G401 (cell line): ENCODE data around the gene SCGB3A2. TPM values are rescaled to one million over a fixed set of nuclear protein-coding genes. Genes with fewer than 3 reads are reported as not detected.
"Not testable (repeated sequence)": the region's sequence is repeated elsewhere in the genome, so short reads cannot be mapped to it uniquely, and the experiment has no call there.

Source experiments
- DNase-seq: peaks from one replicate; pipeline ENCODE4 v3.0.0-alpha.2; 2015; ENCODE audit warnings: low spot score
- in situ Hi-C: cut with HindIII; loops from 2 replicates; pipeline ENCODE4 v1.10.0; 2016; ENCODE audit warnings: low sequenced_read_pairs, mixed read lengths
- total RNA-seq: library from RNA; depleted of rRNA; stranded (reverse); fragments of >200 nt; shearing (Covaris generic); gene quantifications from 2 replicates; pipeline ENCODE4 v1.2.3, GENCODE V29; 2014

Gene SCGB3A2
- total RNA-seq, 1 experiment from 2014 or later, result not detected

- DNase-seq, result no peak
- in situ Hi-C loops, result no loop called here
Observed at GRCh38 chr5:147859962-147860640, 18.4 kb upstream of the SCGB3A2 start.

- in situ Hi-C loops, result no loop called here
- no peak for DNase-seq
Observed at GRCh38 chr5:147860641-147861025, 17.9 kb upstream of the SCGB3A2 start.

- no peak for DNase-seq
- in situ Hi-C loops, result no loop called here
Observed at GRCh38 chr5:147863454-147864158, 14.9 kb upstream of the SCGB3A2 start.

DNA sequence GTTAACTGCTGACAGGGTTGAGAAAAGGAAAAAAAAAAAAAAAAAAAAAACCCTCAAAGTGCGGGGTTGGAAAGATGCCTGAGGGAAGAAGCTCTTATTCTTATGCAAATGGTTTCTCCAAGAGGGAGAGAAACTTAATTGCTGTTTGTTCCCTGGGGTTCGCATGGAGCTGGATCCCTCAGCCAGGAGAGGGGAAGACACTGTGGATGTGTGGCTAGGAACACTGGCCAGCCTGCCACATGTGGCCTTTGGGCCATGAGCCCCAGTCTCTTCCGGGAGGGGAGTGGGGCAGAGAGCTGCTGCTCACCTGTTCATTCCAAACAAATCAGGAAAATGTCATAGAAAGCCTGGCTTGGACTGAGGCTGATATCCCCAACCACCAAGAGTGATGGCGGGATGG, 9.4 kb upstream of the SCGB3A2 start:
- DNase-seq, result no peak
- in situ Hi-C loops, result no loop called here

DNA sequence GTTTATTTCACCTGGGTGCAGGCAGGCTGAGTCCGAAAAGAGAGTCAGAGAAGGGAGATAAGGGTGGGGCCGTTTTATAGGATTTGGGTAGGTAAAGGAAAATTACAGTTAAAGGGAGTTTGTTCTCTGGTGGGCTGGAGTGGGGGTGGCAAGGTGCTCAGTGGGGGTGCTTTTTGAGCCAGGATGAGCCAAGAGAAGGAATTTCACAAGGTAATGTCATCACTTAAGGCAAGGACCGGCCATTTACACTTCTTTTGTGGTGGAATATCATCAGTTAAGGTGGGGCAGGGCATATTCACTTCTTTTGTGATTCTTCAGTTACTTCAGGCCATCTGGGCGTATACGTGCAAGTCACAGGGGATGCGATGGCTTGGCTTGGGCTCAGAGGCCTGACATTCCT, 8.6 kb upstream of the SCGB3A2 start:
- DNase-seq, in situ Hi-C loops: not testable (repeated sequence)

DNA sequence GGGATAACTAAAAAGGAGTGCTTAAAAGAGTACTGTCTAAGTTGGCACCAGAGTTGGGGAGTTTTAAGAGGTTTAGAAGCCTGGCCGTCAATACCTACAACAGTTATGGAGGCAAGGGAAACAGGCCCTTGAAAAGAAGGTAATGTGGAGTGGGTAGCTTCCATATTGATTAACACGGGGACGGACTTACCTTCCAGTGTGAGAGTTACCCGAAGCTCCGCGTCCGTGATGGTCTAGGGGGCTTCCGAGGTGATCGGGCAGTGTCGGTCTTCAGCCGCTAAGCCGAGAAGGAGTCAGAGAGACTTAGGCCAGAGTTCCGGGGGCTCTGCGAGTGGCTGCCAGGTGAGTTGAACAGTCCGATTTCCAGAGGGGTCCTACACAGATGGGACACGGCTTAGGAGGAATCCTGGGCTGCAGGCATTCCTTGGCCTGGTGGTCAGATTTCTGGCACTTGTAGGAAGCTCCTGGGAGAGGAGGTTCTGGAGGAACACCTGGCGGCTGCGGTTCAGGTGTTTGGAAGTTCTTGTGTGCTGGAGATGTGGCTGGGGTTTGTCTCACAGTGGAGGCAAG, 6.4 kb upstream of the SCGB3A2 start:
- in situ Hi-C loops, DNase-seq: not testable (repeated sequence)

GRCh38 chr5:147872744-147873435, 5.6 kb upstream of the SCGB3A2 start:
- DNase-seq, in situ Hi-C loops: not testable (repeated sequence)

DNA sequence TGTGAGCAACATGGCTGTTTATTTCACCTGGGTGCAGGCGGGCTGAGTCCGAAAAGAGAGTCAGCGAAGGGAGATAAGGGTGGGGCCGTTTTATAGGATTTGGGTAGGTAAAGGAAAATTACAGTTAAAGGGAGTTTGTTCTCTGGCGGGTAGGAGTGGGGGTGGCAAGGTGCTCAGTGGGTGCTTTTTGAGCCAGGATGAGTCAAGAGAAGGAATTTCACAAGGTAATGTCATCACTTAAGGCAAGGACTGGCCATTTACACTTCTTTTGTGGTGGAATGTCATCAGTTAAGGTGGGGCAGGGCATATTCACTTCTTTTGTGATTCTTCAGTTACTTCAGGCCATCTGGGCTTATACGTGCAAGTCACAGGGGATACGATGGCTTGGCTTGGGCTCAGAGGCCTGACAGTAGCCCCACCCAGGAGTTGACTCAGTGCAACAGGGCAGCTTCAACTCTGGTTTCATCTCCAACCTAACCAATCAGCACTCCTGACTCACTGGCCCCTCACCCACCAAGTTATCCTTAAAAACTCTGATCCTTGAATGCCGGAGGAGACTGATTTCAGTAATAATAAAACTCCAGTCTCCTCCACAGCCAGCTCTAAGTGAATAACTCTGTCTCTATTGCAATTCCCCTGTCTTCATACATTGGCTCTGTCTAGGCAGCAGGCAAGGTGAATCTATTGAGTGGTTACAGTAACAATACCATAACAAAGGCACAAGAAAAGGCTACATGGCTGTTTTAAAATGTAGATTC, 4.2 kb upstream of the SCGB3A2 start:
- DNase-seq, in situ Hi-C loops: not testable (repeated sequence)

GRCh38 chr5:147874910-147875367, 3.6 kb upstream of the SCGB3A2 start:
- in situ Hi-C loops, result no loop called here
- no peak for DNase-seq

DNA sequence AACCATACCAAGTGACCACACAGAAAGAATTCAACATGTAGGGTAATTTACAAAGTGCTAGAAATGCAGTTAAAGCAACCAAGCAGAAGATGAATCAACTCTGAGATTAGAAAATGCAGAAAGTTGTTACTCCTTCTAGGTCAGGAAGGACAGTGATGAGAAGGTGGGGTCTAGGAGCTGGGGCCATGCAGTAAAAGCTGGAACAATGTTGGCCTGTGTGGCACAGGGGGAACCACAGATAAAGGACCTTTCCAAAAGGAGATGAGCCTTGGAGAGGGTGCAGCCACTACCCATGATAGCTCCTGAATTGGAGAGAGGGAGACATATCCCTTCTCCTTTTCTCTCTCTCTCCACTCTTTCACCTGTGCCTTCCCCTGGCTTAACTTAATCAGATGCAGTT, 2.4 kb upstream of the SCGB3A2 start:
- in situ Hi-C loops, result no loop called here
- DNase-seq, result no peak

GRCh38 chr5:147876626-147877025, 1.9 kb upstream of the SCGB3A2 start:
- in situ Hi-C loops, result no loop called here
- no peak for DNase-seq

GRCh38 chr5:147879784-147880183, 1.3 kb downstream of the SCGB3A2 start:
- in situ Hi-C loops, result no loop called here
- DNase-seq, result no peak

- in situ Hi-C loops, result no loop called here
- DNase-seq, result no peak
Observed at GRCh38 chr5:147880487-147880886, 2.0 kb downstream of the SCGB3A2 start.

GRCh38 chr5:147882586-147883313, 4.2 kb downstream of the SCGB3A2 start:
- in situ Hi-C loops, result no loop called here
- no peak for DNase-seq

DNA sequence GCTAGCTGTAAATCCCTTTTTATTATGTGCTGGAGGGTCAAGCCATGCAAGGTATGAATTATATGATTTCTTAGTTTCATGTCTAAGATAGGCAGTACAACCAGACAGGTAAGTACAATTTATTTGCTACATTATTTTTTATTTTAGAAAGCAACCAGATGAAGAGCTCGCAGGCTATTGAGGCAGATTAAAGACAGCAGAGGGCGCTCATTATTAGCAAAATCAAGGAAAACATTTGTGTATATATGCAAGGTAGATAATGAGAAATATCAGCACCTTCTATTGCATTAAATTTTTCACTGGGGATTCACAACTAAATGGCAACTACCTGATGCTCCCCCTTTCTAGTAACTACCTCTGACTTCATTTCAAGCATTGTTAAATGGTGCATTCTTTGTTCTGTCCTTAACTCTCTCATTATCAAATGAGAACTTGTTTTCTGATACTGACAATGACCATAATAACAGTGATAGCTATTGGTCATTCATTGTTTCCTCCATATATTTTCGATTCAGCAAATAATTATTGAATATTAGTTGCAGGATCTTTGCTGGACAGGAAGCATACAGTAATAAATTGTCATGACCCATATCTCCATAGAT, 8.6 kb downstream of the SCGB3A2 start:
- in situ Hi-C loops, result no loop called here
- peak; percentile 77 for DNase-seq

- in situ Hi-C loops, result no loop called here
- no peak for DNase-seq
Observed at GRCh38 chr5:147887930-147888329, 9.4 kb downstream of the SCGB3A2 start.

DNA sequence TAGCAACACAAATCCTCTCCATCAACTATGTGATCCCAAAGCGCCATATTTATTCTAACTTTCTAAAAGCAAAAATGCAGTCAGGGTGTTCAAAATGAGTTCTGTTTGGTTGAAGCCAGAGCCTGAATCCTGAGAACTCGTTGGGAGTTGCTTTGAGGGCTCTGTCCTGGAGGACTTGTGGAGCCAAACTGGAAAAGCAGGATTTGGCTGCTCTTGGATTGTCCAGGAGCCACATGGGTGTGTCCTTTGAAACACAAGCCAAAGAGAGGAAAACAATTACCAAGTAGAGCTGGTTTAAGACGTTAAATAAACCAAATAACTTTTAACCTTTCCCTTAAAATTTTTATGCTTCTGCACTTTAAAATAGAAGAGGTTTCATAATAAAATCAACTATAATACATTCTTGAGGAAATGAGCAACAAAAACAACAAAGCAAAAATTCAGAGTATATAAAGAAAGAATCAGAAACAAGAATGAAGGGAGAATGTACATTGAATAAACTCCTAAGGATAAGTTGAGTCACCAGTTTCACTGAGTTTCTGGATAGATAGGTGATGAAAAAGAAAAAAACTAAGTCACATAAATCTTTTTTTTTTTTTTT, 14.3 kb downstream of the SCGB3A2 start:
- in situ Hi-C loops, result no loop called here

DNA sequence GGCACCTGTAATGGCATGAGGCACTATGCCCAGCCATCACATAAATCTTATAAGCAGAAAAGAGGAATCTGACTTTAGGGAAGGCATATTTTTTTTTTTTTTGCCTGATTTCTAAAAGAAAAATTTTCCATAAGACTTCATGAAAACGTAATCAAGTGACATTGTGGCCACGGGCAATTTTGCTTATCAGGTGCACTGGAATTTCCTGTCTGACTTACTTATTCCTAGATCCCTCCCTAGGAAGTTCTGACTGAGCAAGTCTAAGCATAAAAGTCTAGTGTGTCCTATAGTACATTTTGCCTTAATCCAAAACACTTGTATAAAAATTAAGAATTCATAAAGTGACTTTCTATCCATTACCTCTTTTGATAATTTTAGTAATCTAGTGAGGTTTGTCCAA, 15.3 kb downstream of the SCGB3A2 start:
- no peak for DNase-seq
- in situ Hi-C loops, result no loop called here

More for the DNA sequence above, 14.3 kb downstream of the SCGB3A2 start:
- DNase-seq, result no peak
